HFF-Myc (cell line): ENCODE results near the gene ELAVL1.
"Not testable (repeated sequence)": the region's sequence is repeated elsewhere in the genome, so short reads cannot be mapped to it uniquely, and the experiment has no call there.

Source experiments
- DNase-seq: peaks from one replicate; pipeline ENCODE4 v3.0.0-alpha.2; 2011; ENCODE audit warnings: low read depth; ENCODE audit errors: extremely low read depth
- H3K4me3 ChIP-seq: replicated peaks from 2 replicates; pipeline ENCODE4 v1.5.1; 2011; ENCODE audit warnings: low read depth, mild to moderate bottlenecking, control low read depth, low read length
- TF ChIP-seq, protein P1 (sequence below): IDR thresholded peaks from 2 replicates; pipeline ENCODE4 v1.5.1; 2012; ENCODE audit warnings: mild to moderate bottlenecking, low read depth, low read length, control low read depth; ENCODE audit errors: missing control alignments

Gene ELAVL1

DNA sequence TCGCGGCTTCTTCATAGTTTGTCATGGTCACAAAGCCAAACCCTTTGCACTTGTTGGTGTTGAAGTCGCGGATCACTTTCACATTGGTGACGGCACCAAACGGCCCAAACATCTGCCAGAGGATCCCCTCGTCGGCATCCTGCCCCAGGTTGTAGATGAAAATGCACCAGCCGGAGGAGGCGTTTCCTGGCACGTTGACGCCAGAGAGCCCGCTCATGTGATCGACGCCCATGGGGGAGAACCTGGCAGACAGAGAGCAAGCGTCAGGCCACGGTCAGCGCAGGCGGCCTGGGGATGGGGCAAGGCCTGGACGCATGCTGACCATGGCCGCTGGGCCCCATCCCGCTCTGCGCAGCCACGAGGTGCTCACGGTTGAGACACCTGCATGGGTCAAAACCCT lies 41.9 kb downstream of the ELAVL1 start:
- TF ChIP-seq, protein P1, sequence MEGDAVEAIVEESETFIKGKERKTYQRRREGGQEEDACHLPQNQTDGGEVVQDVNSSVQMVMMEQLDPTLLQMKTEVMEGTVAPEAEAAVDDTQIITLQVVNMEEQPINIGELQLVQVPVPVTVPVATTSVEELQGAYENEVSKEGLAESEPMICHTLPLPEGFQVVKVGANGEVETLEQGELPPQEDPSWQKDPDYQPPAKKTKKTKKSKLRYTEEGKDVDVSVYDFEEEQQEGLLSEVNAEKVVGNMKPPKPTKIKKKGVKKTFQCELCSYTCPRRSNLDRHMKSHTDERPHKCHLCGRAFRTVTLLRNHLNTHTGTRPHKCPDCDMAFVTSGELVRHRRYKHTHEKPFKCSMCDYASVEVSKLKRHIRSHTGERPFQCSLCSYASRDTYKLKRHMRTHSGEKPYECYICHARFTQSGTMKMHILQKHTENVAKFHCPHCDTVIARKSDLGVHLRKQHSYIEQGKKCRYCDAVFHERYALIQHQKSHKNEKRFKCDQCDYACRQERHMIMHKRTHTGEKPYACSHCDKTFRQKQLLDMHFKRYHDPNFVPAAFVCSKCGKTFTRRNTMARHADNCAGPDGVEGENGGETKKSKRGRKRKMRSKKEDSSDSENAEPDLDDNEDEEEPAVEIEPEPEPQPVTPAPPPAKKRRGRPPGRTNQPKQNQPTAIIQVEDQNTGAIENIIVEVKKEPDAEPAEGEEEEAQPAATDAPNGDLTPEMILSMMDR, result no peak
- DNase-seq, result no peak
- no peak overlapping the region for H3K4me3 ChIP-seq

DNA sequence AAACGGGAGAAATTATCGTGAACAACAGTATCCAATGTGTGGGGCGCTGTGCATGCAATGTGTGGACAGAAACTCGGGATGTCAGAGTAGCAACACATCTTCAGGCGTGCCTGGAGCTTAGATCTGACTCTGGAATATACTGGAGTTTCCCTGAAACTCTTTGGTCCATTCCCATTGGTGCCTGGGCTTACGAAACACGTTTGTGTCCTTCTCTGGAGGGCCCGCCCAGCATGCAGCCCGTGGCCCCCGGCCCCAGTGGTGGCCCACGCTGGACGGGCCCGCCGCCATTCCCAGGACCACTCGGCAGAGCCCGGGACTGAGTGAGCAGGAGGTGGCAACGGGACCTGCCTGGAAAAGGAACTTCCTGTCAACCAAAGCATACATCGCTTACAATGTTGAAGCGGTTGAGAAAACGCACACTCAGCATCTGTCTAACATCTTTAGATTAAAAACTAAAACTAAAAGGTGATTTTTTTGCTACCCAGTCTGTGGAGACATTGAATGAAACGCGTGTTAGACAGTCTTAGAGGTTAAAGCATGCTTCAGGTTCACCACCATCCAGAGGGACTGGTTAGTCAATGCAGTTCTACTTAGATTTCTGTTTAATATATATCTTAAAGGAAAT lies 42.7 kb downstream of the ELAVL1 start:
- no peak overlapping the region for H3K4me3 ChIP-seq
- DNase-seq, result no peak
- TF ChIP-seq, protein P1, result no peak

DNA sequence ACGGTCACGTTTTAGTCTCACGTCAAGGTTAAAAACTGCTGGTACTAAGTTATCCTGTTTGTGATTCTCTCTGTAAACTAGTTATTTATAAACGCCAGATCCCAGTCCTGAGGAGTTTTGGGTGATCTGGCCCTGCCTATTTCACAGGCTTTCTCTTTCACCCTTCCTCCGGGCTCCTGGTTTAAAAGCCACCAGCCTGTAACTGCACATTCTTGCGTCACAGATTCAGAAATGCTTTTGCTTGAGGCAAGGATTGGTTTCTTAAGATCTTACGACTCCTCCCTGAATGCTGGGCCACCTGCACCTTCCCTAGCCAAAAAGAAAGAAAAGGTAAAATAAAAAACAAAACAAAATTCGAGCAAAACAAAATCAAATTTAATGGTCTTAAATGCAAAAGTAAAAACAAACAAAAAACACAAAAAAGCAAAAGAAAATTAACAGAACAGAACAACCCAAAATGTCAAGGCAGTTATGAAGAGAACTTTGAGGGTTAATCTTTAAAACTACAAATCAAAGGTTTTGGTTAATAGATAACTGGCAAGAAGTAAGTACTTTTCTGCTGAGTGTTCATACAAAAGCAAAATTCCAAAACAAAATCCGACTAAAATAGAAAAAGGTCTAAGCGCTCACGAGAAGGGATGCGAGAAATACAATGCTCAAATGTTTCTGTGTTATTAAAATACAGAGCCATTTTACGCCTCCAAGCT lies 43.4 kb downstream of the ELAVL1 start:
- no peak for DNase-seq
- TF ChIP-seq, protein P1, result no peak
- H3K4me3 ChIP-seq, result no peak overlapping the region

DNA sequence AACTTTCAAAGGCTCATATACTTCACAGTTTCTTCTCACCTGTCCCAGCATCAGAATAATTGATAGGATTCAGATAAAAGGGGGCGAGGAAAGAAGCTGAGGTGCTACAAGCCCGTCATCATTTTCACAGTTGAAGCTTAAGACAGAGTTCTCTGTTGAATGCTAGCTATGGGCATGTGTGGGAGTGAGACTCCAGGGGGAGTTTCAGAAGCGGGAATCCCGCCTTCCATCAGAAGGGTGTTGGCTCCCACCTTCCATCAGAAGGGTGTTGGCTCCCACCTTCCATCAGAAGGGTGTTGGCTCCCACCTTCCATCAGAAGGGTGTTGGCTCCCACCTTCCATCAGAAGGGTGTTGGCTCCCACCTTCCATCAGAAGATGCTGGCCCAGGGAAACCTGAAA lies 44.4 kb downstream of the ELAVL1 start:
- DNase-seq, H3K4me3 ChIP-seq: not testable (repeated sequence)

DNA sequence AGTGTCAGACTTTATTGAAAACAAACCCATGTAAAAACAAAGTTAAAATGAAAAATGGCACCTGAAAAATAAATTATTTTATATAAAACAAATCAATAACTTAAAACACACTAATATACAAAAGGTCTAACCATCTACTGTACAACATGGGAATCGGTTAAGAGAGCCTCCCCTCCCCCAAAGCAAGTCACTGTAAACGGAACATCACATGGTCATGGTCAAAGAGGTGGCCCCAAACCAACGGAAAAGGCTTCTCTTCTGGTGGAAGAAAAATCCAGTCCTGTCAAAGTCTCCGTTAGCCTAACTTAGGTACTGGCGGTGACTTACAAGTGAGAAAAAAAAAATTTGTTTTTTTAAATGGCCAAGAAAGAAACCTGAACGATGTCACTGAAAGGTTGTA lies 46.2 kb downstream of the ELAVL1 start:
- DNase-seq, result no peak
- TF ChIP-seq, protein P1, result no peak
- no peak overlapping the region for H3K4me3 ChIP-seq

DNA sequence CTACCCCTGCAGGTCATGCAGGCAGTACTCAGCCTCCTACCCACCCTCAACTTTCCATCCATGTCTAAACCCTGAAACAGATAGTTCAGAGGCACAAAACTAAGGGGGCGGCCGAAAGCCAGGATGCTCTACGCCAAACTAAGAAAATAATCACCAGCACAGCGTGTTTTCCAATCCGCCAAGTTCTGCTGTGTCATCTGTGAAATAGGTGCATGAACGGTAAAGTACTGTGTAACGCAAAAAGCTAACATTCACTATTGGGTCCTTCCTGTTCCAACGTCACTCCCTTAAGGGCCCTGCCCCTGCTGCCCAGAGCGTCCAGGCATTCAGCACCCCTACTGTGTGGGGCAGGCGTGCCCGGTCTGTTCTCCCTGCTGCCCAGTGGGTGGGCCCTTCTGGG lies 49.7 kb downstream of the ELAVL1 start:
- no peak overlapping the region for H3K4me3 ChIP-seq
- TF ChIP-seq, protein P1, result no peak
- no peak for DNase-seq

DNA sequence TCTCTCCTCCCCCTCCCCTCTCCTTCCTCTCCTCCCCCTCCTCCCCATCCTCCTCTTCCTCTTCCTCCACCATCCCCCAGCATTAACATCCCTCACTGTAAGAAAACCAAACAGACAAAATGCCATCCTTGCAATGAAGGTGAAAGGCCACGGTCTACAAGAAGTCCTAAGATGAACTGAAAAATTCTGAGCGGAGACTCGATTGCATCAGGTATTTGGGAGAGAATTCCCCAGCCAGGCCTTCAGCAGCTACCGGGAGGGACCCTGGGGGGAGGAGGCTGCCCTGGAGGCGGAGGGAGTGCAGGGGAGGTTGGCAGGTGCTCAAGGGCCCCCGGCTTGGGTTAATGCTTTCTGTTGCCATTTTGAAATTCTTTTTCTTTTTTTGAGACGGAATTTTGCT lies 51.9 kb downstream of the ELAVL1 start:
- H3K4me3 ChIP-seq, result no peak overlapping the region
- TF ChIP-seq, protein P1, result no peak
- DNase-seq, result no peak
